ENCODE data around the gene MSL3. TPM values are rescaled to one million over a fixed set of nuclear protein-coding genes. Genes with fewer than 3 reads are reported as not detected.

Gene MSL3
- total RNA-seq, 2 donors from 2014 or later: 36.4 to 45.0 TPM

DNA sequence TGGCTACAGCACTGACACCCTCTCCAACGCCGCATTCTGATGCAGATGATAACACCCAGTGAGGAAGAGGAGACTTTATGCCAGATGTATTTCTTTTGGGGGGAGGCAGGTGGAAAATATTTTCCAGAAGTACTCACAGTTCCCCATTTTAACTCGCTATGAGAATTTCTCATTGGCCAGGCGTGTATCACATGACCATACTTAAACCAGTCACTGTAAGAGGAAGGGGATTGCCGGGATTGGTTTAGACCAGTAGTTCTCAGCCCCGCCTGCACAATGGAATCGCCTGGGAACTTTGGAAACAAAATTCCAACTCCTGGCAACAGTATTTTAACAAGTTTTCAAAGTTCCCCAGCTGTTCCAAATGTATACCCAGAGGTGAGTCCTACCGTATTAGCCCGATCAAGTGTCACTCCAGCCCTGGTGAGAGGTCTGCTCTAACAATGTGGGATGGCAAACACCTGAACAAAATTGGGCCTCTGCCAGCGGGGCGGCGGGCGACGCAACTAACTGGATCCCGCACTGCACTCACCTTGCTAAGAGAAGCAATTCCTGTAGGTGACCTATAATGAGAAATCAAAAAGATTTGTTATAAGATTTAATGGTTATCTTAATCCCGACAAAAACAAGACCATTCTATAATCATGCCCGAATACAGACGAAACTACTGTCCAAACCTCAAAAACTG lies 2.9 kb upstream of the MSL3 start:
- Mint-ChIP-seq H3K9me3 (no peaks in the 10 kb centered on the region), H3K4me3 (no peak overlapping the region), H3K27ac (no peak overlapping the region), H3K36me3 (ENCODE audit: low read depth) (peaks cover 10% of the 10 kb centered on the region), H3K27me3 (peaks cover 3% of the 10 kb centered on the region), H3K4me1 (peaks cover 4% of the 10 kb centered on the region)
- no peak for ATAC-seq (replicated peaks)

DNA sequence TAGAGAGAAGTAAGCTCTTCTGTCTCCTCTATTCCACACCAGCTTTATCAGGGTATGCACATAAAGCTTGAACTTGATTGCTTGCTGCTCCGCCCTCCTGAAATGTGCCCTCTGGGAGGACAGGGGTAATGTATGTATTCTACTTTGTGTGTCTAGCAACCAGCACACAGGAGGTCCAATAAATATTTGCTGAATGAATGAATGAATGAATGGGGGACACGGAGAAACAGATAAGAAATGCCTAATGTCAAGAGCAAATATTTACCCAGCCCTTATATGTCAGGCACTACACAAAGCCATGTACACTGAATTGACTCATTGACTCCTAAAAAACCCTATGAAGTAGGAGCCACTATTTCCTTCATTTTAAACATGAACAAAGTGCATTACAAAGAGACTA lies 2.3 kb upstream of the MSL3 start:
- no peak for ATAC-seq (replicated peaks)
- peaks cover 4% of the 10 kb centered on the region for H3K4me1 Mint-ChIP-seq

DNA sequence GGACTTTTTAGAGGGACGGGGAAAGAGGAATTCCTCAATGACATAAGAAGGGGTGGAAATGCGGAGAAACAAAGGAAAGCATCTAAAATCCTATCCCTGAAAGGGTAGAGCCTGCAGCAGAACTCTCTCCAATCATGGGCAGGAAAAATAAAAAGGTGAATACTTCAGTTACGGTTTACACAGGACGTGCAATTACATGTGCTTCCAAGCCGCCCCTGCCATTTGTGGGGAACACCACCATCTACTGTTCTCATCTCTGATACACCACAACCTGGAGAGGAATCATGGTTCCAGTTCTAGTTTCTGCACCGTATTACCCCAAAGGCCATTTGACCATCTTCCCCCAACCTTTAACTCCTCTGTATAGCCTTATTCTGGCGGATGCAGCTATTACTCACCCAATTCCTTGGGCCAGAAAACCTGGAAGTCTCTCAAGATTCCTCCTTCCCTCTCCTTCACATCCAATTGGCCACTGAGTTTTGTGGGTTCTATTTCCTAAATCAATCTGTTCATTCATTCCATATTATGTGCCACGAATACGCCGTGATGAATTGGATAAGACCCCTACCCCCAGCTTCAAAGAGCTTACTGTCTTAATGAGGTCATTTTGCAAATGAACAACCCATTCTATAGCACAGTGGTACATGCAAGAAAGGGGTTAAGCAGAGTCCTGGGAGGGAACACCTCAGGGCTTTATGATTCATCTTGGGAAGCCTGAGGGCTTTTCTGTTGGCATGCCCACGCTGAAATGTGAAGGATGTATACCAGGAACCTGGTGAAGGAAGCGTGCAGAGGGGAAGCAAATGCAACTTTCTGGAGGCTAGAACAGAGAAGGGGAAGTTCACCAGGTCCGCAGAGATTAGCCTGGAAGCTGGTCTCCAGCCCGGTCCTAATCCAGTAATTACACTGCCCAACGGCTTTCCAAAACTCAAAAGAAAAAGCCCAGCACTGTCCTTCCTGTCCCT lies 1.4 kb upstream of the MSL3 start:
- Mint-ChIP-seq H3K27ac (peak overlapping the region; percentile 67), H3K36me3 (ENCODE audit: low read depth) (peaks cover 23% of the 10 kb centered on the region), H3K4me1 (peaks cover 4% of the 10 kb centered on the region), H3K9me3 (no peaks in the 10 kb centered on the region), H3K27me3 (peaks cover 3% of the 10 kb centered on the region), H3K4me3 (peak overlapping the region; percentile 58)
- no peak for ATAC-seq (replicated peaks)

More for the DNA sequence above, 2.3 kb upstream of the MSL3 start:
- peaks cover 3% of the 10 kb centered on the region for H3K27me3 Mint-ChIP-seq
- peaks cover 14% of the 10 kb centered on the region for H3K36me3 Mint-ChIP-seq (ENCODE audit: low read depth)
- no peak overlapping the region for H3K27ac Mint-ChIP-seq
- H3K9me3 Mint-ChIP-seq: no peaks in the 10 kb centered on the region
- no peak overlapping the region for H3K4me3 Mint-ChIP-seq

DNA sequence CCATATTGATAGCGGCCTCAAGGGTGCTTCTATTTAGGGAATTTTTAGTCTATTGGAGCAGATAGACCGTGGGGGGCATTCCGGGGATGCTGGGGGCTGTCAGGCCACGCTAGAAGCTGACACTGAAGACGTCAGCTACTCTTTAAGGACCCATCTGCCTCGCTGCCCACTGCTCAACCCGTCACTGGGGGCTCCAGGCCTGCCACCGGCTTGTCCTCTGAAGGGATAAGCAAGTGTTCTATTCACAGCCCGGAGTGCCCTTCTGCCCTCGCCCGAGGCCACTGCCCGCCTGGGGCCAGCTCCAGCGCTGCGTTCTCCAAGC lies 679 bp upstream of the MSL3 start:
- no peaks in the 10 kb centered on the region for H3K9me3 Mint-ChIP-seq
- peak overlapping the region; percentile 58 for H3K4me3 Mint-ChIP-seq
- H3K27ac Mint-ChIP-seq: no peak overlapping the region
- H3K4me1 Mint-ChIP-seq: peaks cover 4% of the 10 kb centered on the region
- no peak for ATAC-seq (replicated peaks)
- H3K27me3 Mint-ChIP-seq: peaks cover 3% of the 10 kb centered on the region
- H3K36me3 Mint-ChIP-seq (ENCODE audit: low read depth): peaks cover 31% of the 10 kb centered on the region

DNA sequence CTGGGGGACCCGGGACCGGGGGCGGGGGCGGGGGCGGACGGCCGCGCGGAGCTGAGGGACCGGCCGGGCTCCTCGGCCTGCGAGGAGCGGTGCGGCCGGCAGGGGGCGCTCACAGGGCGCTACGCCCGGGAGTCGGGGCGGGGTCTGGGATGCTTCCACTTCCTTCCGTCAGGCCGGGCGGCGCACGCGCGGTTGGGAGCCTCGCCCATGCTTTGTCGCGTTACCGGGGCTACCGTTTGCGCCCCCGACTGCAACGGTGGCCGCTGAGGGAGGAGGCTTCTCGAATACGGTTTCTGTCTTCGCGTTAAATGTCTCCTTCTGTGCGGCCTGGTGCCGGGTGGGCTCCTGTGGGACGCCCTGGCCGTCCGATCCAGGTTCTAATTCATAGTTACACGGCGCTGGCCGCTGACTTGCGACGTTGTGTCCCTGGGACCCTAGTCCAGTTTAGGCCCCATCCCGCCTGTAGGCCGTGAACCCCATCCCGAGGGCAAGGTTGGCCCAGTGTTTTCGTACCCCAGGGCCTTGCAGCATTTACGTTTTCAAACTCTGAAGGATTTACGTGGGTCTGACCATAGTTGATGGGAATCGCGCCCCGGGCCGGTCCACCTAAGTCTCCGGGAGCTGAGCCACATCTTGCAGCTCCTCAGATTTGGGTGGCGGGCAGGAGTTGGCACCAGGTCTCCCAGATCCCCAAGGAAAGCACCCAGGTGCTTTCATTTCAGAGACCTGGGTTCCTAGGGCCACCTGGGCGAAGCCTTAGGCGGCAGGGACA lies 549 bp downstream of the MSL3 start:
- H3K4me3 Mint-ChIP-seq: peak overlapping the region; percentile 89
- H3K27ac Mint-ChIP-seq: peak overlapping the region; percentile 96
- peaks cover 2% of the 10 kb centered on the region for H3K27me3 Mint-ChIP-seq
- peaks cover 5% of the 10 kb centered on the region for H3K4me1 Mint-ChIP-seq
- H3K36me3 Mint-ChIP-seq (ENCODE audit: low read depth): peaks cover 43% of the 10 kb centered on the region
- peak; percentile 61 for ATAC-seq (replicated peaks)
- H3K9me3 Mint-ChIP-seq: no peaks in the 10 kb centered on the region

DNA sequence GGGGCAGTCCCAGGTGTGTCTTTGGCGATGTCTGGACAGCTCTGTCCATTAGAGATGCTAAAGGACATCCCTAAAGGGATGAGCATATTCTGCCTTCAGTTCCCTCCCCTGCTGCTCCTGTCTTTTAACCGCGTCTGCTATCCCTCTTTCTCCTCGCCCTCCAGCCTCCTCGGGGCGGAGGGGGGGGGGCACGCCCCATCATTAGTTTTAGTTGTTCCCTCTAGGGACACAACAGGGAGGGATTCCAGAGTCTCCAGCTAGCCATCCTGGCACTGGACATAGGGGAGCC lies 1.1 kb downstream of the MSL3 start:
- ATAC-seq (replicated peaks): no peak
- Mint-ChIP-seq H3K4me1 (peaks cover 9% of the 10 kb centered on the region), H3K9me3 (no peaks in the 10 kb centered on the region), H3K27me3 (no peaks in the 10 kb centered on the region), H3K27ac (peak overlapping the region; percentile 96), H3K4me3 (peak overlapping the region; percentile 89), H3K36me3 (ENCODE audit: low read depth) (peaks cover 48% of the 10 kb centered on the region)

DNA sequence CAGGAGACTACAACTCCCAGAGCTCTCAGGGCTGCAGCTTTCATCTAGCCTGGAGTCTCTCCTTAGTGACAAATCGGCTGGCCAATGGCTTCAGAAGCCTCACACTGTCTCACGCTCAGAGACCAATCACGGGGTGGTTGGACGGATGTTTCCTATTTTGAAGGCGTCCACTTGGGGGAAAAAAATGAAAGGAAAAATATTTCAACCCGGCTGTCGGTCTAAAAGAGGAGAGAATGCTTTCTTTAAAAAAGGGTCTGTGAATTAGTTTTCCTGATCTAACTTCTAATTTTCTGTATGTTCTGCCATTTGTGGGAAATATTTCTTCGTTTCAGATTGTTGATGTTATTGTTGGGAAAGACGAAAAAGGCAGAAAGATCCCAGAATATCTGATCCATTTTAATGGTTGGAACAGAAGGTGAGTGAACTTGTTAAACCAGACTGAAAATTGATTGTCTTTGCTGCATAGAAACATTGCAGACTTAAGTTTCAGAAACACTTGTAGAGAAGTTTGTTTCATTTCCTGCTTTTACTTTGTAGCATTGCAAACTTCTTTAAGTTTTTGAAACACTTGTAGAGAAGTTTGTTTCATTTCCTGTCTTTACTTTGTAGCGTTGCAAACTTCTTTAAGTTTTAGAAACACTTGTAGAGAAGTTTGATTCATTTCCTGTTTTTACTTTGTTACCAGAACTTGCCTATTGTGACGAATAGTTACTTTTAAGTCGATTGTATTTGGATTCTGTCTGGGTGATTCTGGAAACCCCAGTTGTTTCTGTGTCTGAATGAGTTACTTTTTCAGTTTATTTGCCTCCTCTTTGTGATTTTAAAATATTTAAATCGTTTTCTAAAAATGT lies 1.6 kb downstream of the MSL3 start:
- H3K27ac Mint-ChIP-seq: peak overlapping the region; percentile 96
- peak; percentile 83 for ATAC-seq (replicated peaks)
- H3K27me3 Mint-ChIP-seq: no peaks in the 10 kb centered on the region
- peaks cover 54% of the 10 kb centered on the region for H3K36me3 Mint-ChIP-seq (ENCODE audit: low read depth)
- H3K4me3 Mint-ChIP-seq: peak overlapping the region; percentile 89
- H3K9me3 Mint-ChIP-seq: no peaks in the 10 kb centered on the region
- H3K4me1 Mint-ChIP-seq: peaks cover 13% of the 10 kb centered on the region

DNA sequence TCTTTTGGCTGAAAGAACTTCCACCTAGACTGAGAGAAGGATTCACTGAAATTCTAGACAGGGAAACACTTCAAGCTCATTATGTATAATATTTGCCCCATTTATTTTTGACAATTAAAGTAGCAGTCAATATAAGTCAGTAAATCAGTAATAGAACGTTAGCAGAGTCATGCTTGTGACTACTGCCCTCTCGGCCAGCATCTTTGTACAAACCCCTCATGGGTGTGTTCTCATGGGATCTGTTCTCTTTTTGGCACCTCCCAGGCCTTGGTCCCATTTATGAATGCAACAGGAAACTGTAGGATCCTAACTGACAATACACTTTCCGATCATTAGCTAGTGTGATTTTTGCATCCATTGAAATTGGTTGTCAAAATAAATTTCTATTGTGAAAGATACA lies 2.9 kb downstream of the MSL3 start:
- Mint-ChIP-seq H3K27ac (peak overlapping the region; percentile 96), H3K36me3 (ENCODE audit: low read depth) (peaks cover 67% of the 10 kb centered on the region), H3K4me1 (peaks cover 21% of the 10 kb centered on the region), H3K4me3 (peak overlapping the region; percentile 89), H3K27me3 (no peaks in the 10 kb centered on the region), H3K9me3 (no peaks in the 10 kb centered on the region)
- no peak for ATAC-seq (replicated peaks)

DNA sequence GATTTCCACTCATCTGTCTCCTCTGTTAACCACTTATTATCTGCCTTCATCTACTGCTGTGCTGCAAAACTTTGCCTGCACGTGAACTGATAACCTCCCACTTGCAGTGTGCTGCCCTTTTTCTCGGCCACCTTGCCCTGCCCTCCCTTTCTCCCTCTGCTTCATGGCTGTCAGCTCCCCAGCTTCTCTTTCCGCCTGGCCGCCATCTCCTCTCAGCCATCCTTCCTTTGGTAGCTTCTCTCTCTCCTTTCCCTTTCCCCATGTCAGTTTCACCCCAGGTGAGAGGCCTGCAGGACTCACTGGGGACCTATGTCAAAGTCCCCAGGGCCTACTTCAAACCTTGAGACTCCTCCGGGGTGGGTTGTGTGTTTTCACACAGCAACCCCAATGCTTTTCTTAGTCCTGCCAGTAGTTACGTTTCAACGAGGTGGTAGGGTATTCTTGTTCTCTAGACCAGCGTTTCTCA lies 6.6 kb downstream of the MSL3 start:
- H3K36me3 Mint-ChIP-seq (ENCODE audit: low read depth): peaks cover 89% of the 10 kb centered on the region
- peak overlapping the region; percentile 89 for H3K4me3 Mint-ChIP-seq
- no peaks in the 10 kb centered on the region for H3K9me3 Mint-ChIP-seq
- ATAC-seq (replicated peaks): peak; percentile 24
- H3K27ac Mint-ChIP-seq: peak overlapping the region; percentile 96
- H3K27me3 Mint-ChIP-seq: no peaks in the 10 kb centered on the region
- H3K4me1 Mint-ChIP-seq: peaks cover 21% of the 10 kb centered on the region

DNA sequence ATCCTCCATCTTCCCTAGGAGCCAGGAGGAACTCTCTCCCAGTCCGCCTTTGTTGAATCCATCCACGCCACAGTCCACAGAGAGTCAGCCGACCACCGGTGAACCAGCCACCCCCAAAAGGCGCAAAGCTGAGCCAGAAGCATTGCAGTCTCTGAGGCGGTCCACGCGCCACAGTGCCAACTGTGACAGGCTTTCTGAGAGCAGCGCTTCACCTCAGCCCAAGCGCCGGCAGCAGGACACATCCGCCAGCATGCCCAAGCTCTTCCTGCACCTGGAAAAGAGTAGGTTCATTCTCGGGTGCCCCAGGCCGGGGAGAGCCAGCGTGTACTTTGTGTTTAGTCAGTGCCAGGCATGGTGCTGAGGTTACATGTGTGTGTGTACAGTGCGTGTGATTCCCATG lies 7.4 kb downstream of the MSL3 start:
- H3K27ac Mint-ChIP-seq: peak overlapping the region; percentile 96
- peaks cover 25% of the 10 kb centered on the region for H3K4me1 Mint-ChIP-seq

DNA sequence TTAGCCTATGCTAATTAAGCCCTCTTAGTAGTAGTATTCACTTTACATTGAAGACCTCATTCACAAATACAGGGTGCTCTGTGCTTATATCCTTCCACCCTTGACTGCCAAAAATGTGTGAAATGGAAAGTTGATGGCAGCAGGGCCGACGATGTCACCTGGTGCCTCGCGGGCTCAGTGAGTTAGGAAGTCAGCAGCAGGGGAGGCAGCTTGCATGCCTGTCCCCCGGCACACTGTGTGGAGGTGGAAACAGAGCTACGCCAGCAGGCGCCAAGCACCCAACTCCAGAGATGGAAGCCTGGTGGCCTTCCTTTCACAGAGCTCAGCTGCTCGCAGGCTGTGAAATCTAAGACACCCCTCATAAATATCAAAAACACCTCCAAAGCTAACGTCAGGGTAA lies 8.4 kb downstream of the MSL3 start:
- peak; percentile 17 for ATAC-seq (replicated peaks)
- H3K27me3 Mint-ChIP-seq: no peaks in the 10 kb centered on the region
- peak overlapping the region; percentile 78 for H3K27ac Mint-ChIP-seq
- H3K9me3 Mint-ChIP-seq: no peaks in the 10 kb centered on the region
- H3K4me3 Mint-ChIP-seq: peak overlapping the region; percentile 89
- peaks cover 27% of the 10 kb centered on the region for H3K4me1 Mint-ChIP-seq
- H3K36me3 Mint-ChIP-seq (ENCODE audit: low read depth): peaks cover 84% of the 10 kb centered on the region

More for the DNA sequence above, 7.4 kb downstream of the MSL3 start:
- ATAC-seq (replicated peaks): peak; percentile 26
- peak overlapping the region; percentile 89 for H3K4me3 Mint-ChIP-seq
- H3K27me3 Mint-ChIP-seq: no peaks in the 10 kb centered on the region
- peaks cover 84% of the 10 kb centered on the region for H3K36me3 Mint-ChIP-seq (ENCODE audit: low read depth)
- no peaks in the 10 kb centered on the region for H3K9me3 Mint-ChIP-seq

DNA sequence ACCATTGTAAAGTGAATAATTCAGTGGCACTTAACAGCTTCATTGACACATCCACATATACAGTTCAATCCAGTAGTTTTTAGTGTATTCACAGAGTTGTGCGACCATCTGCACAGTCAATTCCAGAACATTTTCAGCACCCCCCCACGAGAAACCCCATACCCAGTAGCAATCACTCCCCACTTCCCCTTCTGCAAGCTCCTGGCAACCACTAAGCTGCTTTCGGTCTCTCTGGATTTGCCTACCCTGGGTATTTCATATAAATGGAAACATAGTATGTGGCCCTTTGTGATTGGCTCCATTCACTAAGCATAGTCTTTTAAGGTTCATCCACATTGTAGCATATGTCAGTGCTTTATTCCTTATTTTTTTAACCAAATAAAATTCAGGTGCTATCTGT lies 10.0 kb downstream of the MSL3 start:
- H3K36me3 Mint-ChIP-seq (ENCODE audit: low read depth): peaks cover 82% of the 10 kb centered on the region
- no peaks in the 10 kb centered on the region for H3K27me3 Mint-ChIP-seq
- peaks cover 27% of the 10 kb centered on the region for H3K4me1 Mint-ChIP-seq
- peak; percentile 34 for ATAC-seq (replicated peaks)
- no peaks in the 10 kb centered on the region for H3K9me3 Mint-ChIP-seq
- H3K4me3 Mint-ChIP-seq: no peak overlapping the region
- peak overlapping the region; percentile 36 for H3K27ac Mint-ChIP-seq

DNA sequence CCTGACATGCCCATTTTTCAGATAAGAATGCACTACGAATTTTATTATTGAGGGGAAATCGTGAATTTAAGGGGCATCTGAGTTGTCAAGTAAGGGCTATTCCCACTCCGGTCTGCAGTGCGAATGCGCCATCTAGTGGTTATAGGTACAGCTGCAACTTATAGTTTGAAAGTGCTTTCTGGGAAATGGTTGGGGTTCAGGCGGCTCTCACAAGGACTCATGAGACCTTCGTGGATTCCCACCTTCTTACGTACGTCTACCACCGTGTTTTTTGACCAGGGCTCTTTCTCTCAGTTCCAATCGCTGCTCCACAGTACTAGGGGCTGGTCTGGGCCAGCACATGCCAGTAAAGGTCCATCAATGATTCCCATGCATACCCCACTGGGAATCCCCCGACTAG lies 12.3 kb downstream of the MSL3 start:
- Mint-ChIP-seq H3K4me3 (peak overlapping the region; percentile 47), H3K4me1 (peaks cover 12% of the 10 kb centered on the region), H3K9me3 (no peaks in the 10 kb centered on the region), H3K27ac (peak overlapping the region; percentile 76), H3K36me3 (ENCODE audit: low read depth) (peaks cover 80% of the 10 kb centered on the region), H3K27me3 (no peaks in the 10 kb centered on the region)
- peak; percentile 79 for ATAC-seq (replicated peaks)

DNA sequence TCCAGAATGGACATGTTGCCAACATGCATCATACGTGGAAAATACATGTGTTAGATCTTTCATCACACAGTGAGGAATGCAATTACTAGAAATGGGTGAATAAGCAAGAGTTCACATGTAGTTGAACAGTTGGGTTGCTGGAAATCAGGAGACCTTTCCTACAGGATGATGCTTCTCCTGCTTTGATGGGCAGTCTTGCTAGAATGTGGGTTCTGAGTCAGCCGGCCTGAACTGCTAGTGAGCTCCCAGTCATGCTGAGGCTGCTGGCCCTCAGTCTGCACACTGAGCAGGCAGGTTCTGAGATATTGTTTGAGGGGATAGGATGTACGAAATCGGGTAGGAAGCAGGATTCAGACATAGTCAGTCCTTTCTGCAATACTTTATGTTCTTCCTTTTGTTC lies 20.2 kb downstream of the MSL3 start:
- H3K4me3 Mint-ChIP-seq: no peak overlapping the region
- no peaks in the 10 kb centered on the region for H3K9me3 Mint-ChIP-seq
- no peak overlapping the region for H3K27ac Mint-ChIP-seq
- no peak for ATAC-seq (replicated peaks)
- H3K4me1 Mint-ChIP-seq: no peaks in the 10 kb centered on the region
- H3K27me3 Mint-ChIP-seq: no peaks in the 10 kb centered on the region
- H3K36me3 Mint-ChIP-seq (ENCODE audit: low read depth): peaks cover 44% of the 10 kb centered on the region
